SH-SY5Y (cell line): ENCODE data around the gene CNN3.

Experiments
- GATA2 ChIP-seq: IDR thresholded peaks from 2 replicates; pipeline ENCODE4 v1.6.1; 2011; ENCODE audit warnings: mild to moderate bottlenecking, low read depth, low read length
- GATA3 ChIP-seq: IDR thresholded peaks from 2 replicates; pipeline ENCODE4 v1.6.1; 2011; ENCODE audit warnings: low read depth, mild to moderate bottlenecking, low read length, moderate library complexity

Gene CNN3

DNA sequence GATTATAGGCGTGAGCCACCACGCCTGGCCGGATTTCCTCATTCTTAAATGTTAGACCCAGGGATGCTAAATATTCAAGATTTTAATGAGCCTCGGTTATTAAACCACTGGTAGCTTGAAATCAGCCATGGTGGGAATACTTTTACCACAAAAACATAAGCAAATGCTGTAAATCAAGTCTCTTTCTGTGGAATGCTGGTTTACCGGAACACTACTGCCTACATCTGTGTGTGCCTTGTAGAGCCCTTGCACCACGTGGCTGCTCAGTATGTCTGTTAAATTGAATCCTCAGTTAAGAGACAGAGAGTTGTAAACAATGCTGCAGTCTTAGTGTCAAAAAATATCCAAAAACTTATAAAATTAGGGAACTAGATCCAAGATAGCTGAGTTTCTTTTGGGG lies 26.8 kb upstream of the CNN3 start:
- TF ChIP-seq GATA3 (no peak), GATA2 (no peak)

DNA sequence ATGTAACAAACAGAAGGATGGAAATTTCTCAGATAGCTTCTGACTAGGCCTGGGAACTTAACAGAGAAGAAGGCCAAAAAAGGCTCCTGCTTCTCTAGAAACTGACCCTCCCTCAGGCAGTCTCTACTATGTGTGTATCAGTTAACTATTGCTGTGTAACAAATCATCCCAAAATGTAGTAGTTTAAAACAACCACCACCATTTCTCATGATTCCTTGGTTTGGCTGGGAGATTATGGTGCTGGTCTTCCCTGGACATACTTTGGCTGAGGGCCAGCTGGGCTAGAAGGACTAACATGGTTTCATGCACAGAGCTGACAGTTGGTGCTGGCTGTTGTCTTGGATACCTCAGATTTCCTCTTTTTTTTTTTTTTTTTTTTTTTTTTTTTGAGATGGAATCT lies 26.2 kb upstream of the CNN3 start:
- TF ChIP-seq GATA3 (no peak), GATA2 (no peak)

DNA sequence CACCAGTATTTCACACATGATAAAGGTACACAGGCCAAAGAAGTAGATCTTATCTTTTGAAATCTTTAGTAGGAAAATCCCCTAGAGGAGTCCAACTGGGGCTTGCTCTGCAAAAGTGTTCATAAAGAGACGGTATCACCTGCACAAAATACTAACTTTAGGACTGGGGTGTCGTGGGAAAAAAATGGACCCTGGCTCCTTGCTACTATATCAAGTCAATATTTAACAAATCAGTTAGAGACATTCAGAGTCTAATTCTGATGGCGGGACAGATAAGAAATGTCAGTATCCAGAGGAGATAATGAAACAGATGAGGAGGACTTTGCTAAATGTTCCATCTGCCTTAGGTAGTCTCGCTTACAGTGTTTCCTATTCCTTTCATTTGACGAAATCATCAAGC lies 25.6 kb upstream of the CNN3 start:
- TF ChIP-seq GATA2 = peak; percentile 53; the same call in 1 of the 2 replicates
- peak; percentile 71 for TF ChIP-seq GATA3

DNA sequence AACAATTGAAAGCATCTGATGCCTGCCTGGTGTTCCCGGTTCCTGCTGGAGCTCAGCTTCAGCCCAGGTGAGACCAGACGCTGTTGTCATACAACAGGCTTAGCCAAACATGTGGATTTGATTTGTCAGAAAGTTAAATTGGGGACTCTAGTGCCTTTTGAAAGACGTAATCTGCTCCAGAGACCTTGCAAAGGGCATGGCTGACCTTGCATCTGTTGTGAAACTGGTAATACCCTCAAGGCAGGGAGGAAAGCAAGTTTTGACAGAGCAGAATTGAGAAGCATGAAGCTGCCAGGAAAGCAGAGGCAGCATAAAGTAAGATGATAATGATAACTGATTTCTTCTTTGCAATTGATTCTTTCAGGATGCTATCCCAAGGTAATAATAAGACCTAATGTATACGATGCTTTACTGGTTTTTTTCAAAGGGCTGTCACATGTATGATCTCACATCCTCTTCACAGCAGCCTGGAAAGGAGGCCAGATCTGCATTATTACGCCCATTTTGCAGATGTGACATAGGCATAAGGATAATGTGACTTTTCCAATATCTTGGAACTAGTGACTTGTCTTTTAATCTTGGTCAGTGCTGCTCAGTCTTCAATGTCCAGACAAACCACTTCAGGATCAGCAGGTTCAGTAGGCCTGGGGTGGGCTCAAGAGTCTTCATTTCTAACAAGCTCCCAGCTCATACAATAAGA lies 24.7 kb upstream of the CNN3 start:
- TF ChIP-seq GATA3 = peak; percentile 79
- TF ChIP-seq GATA2 = peak; percentile 70

DNA sequence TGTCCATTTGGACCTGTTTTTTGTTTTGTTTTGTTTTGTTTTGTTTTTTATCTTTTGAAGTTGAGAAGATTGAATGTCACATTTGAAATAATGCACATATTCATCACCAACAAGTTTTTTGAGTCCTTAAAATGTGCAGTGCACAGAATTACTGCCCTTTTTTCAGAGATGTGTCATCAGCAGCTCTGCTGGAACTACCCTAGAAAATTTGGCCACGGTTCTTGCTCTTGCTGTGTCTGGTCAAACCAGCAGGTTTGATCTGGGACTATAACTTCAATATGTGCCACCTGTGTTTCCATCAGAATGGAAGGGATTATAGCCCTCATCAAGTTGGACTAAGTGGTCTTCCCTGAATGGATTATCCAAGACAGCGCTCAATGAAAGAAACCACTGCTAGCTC lies 24.1 kb upstream of the CNN3 start:
- TF ChIP-seq GATA3 (no peak), GATA2 (no peak)

GRCh38 chr1:94949681-94950661 lies 23.1 kb upstream of the CNN3 start:
- TF ChIP-seq GATA3 (peak; percentile 94), GATA2 (peak; percentile 79)

DNA sequence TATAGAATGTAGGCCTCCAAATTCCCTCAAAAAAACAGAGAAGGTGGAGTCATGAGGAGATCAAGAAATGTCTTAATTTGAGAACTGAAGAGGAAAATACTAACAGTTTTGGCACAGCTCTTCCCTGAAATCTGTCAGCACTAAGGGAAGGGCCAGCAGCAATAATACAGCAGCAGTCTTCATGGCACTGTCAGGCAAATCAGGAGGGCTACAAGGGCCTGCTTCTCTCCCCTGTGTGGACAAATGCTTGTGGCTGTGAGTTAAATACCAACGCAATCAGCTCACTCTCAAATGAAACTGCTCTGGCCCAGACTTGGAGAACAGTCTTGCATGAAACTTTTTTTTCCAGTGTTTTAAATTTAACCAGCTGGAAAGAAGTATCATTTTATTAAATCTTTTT lies 20.5 kb upstream of the CNN3 start:
- TF ChIP-seq GATA3 (no peak), GATA2 (no peak)

- no peak for TF ChIP-seq GATA2
- no peak for TF ChIP-seq GATA3
Measured at GRCh38 chr1:94946886-94947285, 20.0 kb upstream of the CNN3 start.

DNA sequence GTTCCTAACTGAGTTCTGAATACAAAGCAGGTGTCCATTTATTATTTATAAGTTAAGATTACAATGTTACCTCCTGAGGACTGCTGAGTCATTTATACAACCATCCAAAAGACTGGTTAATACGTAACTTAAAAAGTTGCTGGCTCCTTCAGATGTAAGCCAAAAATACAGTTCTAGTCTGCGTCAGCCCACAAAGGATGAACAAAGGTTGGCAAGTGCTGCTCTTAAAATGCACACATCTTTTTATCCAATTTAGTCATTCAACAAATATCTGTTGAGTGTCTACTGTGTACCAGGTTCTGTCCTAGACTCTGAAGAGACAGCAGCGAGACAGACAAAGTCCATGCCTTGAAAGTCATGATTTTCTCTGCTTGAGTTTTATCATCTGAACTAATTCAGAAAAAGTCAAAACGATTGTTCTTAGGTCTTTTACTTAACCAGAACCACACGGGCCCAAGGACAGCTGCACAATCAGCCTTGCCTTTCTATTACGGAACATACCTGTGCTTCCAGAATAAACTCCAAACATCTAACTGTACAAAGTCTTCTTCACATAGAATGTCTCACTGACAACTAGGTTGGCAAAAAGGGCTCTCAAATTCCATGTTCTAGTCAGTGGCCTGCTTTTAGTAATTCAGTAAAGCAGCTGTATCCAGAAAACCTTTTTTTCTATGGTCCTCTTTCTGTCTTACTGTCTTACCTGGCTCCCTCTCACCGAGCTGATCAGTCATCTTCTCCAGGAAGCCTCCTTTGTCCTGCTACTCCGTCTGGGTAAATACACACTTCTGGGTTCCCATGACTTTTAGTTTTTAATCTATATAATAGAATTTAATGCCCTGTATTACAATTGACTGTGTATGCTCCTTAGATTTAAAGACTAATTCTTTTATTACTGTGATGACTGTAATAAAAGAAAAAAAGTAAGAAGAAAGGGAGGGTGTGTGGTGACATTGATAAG lies 15.5 kb upstream of the CNN3 start:
- TF ChIP-seq GATA2 = no peak
- no peak for TF ChIP-seq GATA3

DNA sequence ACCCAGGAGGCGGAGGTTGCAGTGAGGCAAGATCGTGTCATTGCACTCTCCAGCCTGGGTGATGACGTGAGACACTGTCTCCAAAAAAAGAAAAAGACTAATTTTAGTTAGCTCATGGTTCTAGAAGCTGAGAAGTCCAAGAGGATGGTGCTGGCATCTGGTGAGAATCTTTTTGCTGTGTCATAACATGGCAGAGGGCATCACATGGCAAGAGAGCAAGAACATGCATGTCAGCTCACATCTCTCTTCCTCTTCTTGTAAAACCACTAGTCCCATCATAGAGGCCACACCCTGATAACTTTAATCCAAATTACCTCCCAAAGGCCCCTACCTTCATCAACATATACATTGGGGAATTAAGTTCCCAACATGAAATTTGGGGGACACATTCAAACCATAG lies 13.8 kb upstream of the CNN3 start:
- TF ChIP-seq GATA3 (no peak), GATA2 (no peak)

DNA sequence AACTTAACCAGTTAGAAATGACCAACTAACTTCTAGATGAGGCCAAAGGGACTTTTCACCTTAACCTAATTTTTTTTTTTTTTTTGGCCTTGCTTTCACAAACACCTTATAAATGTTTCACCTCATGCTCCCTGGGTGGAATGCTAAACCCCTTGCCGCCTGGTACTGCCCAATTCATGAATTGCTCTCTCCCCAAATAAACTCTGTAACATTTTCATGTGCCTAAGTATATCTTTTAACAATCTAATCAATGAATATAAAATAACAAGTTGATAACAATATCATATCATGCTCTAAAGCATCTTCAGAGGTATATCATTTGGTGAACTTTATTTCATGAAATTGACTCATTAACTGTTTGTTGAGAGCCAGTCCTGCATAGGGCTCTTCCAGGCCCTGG lies 10.9 kb upstream of the CNN3 start:
- TF ChIP-seq GATA2 = no peak
- TF ChIP-seq GATA3 = no peak

GRCh38 chr1:94936861-94937620 lies 10.1 kb upstream of the CNN3 start:
- no peak for TF ChIP-seq GATA2
- TF ChIP-seq GATA3 = no peak

- TF ChIP-seq GATA3 = no peak
- no peak for TF ChIP-seq GATA2
Measured at GRCh38 chr1:94935476-94935875, 8.6 kb upstream of the CNN3 start.
